Suprapubic skin (tissue), 4 donors: ENCODE results near the gene AAMP. TPM values are rescaled to one million over a fixed set of nuclear protein-coding genes. Genes with fewer than 3 reads are reported as not detected.

ENCODE experiments used
- DNase-seq, 2 donors: peaks; one replicate each; pipeline ENCODE4 v3.0.0-alpha.2; 2019; ENCODE audit warnings: low spot score in 2 of 2
- H3K27ac ChIP-seq: fragments of 200-600 bp; sonication (generic); one replicate; pipeline ENCODE4 v1.5.1; 2019
- H3K27me3 ChIP-seq: fragments of 200-600 bp; sonication (generic); one replicate; pipeline ENCODE4 v1.5.1; 2019
- H3K36me3 ChIP-seq: fragments of 200-600 bp; sonication (generic); one replicate; pipeline ENCODE4 v1.5.1; 2019
- H3K4me1 ChIP-seq: fragments of 200-600 bp; sonication (generic); one replicate; pipeline ENCODE4 v1.5.1; 2019
- H3K4me3 ChIP-seq: fragments of 200-600 bp; sonication (generic); one replicate; pipeline ENCODE4 v1.5.1; 2019; ENCODE audit warnings: mild to moderate bottlenecking
- H3K9me3 ChIP-seq: fragments of 200-600 bp; sonication (generic); one replicate; pipeline ENCODE4 v1.5.1; 2019
- CTCF ChIP-seq, 2 donors: fragments of 200-600 bp in 1 of 2; fragments of 450-650 bp in 1 of 2; sonication (generic) in 1 of 2; IDR thresholded peaks; one replicate each; pipeline ENCODE4 v1.5.1; 2016 to 2019; ENCODE audit warnings: antibody characterized with exemption in 2 of 2, mild to moderate bottlenecking in 1 of 2, moderate library complexity in 1 of 2
- EP300 ChIP-seq: sonication (generic); formaldehyde crosslinking; IDR thresholded peaks from one replicate; pipeline ENCODE4 v1.6.1; 2017; ENCODE audit warnings: antibody characterized with exemption
- POLR2A ChIP-seq, 2 donors: fragments of 450-650 bp; IDR thresholded peaks; one replicate each; pipeline ENCODE4 v1.6.1; 2017; ENCODE audit warnings: antibody characterized with exemption in 2 of 2, mild to moderate bottlenecking in 2 of 2, moderate library complexity in 2 of 2
- POLR2AphosphoS5 ChIP-seq, 3 donors: sonication (generic); formaldehyde crosslinking; IDR thresholded peaks; one replicate each; pipeline ENCODE4 v1.6.1; 2017; ENCODE audit warnings: antibody characterized with exemption in 3 of 3
- WGBS: methylation state at CpG from one replicate; pipeline ENCODE4 v1.1.5; 2018; 5-methylcytosine and 5-hydroxymethylcytosine counted together
- total RNA-seq, 4 donors: library from RNA; depleted of rRNA; stranded (reverse); fragments of >200 nt; gene quantifications; one replicate each; pipeline ENCODE4 v1.1.0, GENCODE V29; 2016

The AAMP gene
- total RNA-seq, 4 donors from 2014 or later: 103 to 154 (median 144) TPM

GRCh38 chr2:218216674-218217359 is 53.1 kb downstream of the AAMP start, which contains the start of gene ARPC2:
TSS of gene ARPC2 (plus strand) at chr2:218217189. CDS start at chr2:218217471, 282 bp downstream.
- no peaks in the 10 kb centered on the region for H3K9me3 ChIP-seq
- H3K4me1 ChIP-seq: peaks cover 43% of the 10 kb centered on the region
- H3K4me3 ChIP-seq: peak within 1 kb of the TSS; percentile 98
- DNase-seq: peak; percentile 96 to 97
- no peaks in the 10 kb centered on the region for H3K27me3 ChIP-seq
- H3K36me3 ChIP-seq: no peaks in the 10 kb centered on the region
- H3K27ac ChIP-seq: peak within 1 kb of the TSS; percentile 98
- under 1% methylated on average over 51 of the region's 60 CpGs for WGBS
- peak; percentile 43 to 89 (median 84) for TF ChIP-seq POLR2AphosphoS5 (IDR thresholded peaks at IDR 0.05)
- TF ChIP-seq CTCF (IDR thresholded peaks at IDR 0.05): no peak
- peak; percentile 70 to 86 for TF ChIP-seq POLR2A (IDR thresholded peaks at IDR 0.05)
- no peak for TF ChIP-seq EP300

- Histone ChIP-seq H3K4me1 (peaks cover 38% of the 10 kb centered on the region), H3K27ac (peak overlapping the region; percentile 98), H3K4me3 (peak overlapping the region; percentile 98), H3K27me3 (no peaks in the 10 kb centered on the region), H3K9me3 (no peaks in the 10 kb centered on the region), H3K36me3 (no peaks in the 10 kb centered on the region)
- peak in 1 of 2 donors; percentile 69 for DNase-seq
- WGBS: 66% methylated on average over 9 of the region's 9 CpGs
- TF ChIP-seq POLR2A (IDR thresholded peaks at IDR 0.05) (no peak), POLR2AphosphoS5 (IDR thresholded peaks at IDR 0.05) (no peak), EP300 (no peak), CTCF (IDR thresholded peaks at IDR 0.05) (no peak)
These were observed 53.6 kb downstream of the AAMP start for GRCh38 chr2:218216336-218216673.

Other genes starting within 250 kb of the AAMP start
- gene RUFY4, start 200.9 kb downstream of the AAMP start, total RNA-seq: not detected
- gene CXCR2, start 144.1 kb downstream of the AAMP start, total RNA-seq: 1 to 10 TPM in 3 of 4 donors, under 1 TPM in 1; 0.24 to 4.8 (median 4.0) TPM
- 1 to 10 TPM in 1 of 4 donors, under 1 TPM in 1, not detected in 2; 0.87 to 1.0 TPM for gene CXCR1, start 103.2 kb downstream of the AAMP start, total RNA-seq
- gene ARPC2, start 52.9 kb downstream of the AAMP start, total RNA-seq: 100 to 1,000 TPM; 267 to 384 (median 275) TPM
- gene GPBAR1, start 9.1 kb downstream of the AAMP start, total RNA-seq: 1 to 10 TPM in 2 of 4 donors, under 1 TPM in 1, not detected in 1; 0.98 to 2.0 (median 1.6) TPM
- gene PNKD, start 382 bp upstream of the AAMP start, total RNA-seq: 10 to 100 TPM; 33.4 to 66.4 (median 49.4) TPM
- 100 to 1,000 TPM; 234 to 370 (median 319) TPM for gene TMBIM1, start 22.4 kb upstream of the AAMP start, total RNA-seq
- gene CATIP, start 86.7 kb upstream of the AAMP start, total RNA-seq: not detected
- gene SLC11A1, start 112.1 kb upstream of the AAMP start, total RNA-seq: 10 to 100 TPM in 2 of 4 donors, 1 to 10 TPM in 1, under 1 TPM in 1; 0.78 to 16.1 (median 7.6) TPM
- 100 to 1,000 TPM in 2 of 4 donors, 10 to 100 TPM in 2; 70.3 to 140 (median 99.5) TPM for gene CTDSP1, start 129.7 kb upstream of the AAMP start, total RNA-seq
- 1 to 10 TPM in 2 of 4 donors, under 1 TPM in 2; 0.21 to 3.3 (median 1.1) TPM for gene VIL1, start 149.0 kb upstream of the AAMP start, total RNA-seq